NOMO-1 treated with DMSO at 0.1 percent for 48 hours (cell line): ENCODE data around the gene XRCC3.

Experiments
- DNase-seq: peaks from one replicate; lab custom pipeline; 2025; ENCODE audit not compliant: unreplicated experiment; lab: John Stamatoyannopoulos, UW

The XRCC3 gene

DNA sequence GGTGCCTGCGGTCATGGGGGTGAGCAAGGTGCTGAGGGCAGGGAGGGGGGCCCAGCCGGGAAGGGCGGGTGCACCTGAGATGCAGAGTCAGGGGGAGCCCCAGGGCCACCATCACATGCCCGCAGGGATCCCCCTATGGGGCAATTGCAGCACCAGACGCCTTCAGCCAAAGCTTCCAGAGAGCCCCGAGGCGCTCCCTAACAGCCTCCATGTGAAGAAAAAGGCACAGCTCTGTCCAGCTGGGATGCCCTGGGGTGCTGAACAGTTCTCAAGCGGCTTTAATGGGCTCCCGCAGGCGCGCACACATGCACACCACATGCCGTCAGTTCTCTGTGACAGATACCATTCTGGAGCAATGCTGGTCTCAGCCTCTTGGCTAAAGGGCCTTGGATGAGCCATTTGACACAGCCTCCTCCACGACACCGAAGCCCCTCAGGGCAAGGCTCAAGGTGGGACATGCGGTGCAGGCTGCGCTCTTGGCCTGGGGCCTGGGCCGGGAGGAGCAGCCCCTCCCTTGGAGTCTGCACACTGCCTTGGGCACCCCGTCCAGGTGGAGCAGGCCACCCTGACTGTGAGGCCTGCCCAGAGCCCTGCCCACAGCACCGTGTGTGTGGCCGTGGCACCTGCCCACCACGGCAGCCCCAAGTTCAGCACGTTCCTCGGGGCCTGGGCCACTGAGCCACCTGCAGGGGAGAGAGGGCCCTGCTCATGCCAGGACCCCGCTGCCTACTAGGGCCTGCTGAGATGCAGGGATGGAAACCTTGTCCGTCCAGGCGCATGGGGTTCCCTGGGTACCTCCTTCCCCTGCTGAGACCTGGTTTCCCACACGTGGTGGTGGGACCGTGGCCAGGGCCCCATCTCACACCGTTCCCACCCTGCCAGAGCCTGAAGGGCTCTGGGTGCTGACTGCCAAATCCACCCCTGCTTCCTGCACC lies 7.7 kb downstream of the XRCC3 start:
- DNase-seq = no peak

DNA sequence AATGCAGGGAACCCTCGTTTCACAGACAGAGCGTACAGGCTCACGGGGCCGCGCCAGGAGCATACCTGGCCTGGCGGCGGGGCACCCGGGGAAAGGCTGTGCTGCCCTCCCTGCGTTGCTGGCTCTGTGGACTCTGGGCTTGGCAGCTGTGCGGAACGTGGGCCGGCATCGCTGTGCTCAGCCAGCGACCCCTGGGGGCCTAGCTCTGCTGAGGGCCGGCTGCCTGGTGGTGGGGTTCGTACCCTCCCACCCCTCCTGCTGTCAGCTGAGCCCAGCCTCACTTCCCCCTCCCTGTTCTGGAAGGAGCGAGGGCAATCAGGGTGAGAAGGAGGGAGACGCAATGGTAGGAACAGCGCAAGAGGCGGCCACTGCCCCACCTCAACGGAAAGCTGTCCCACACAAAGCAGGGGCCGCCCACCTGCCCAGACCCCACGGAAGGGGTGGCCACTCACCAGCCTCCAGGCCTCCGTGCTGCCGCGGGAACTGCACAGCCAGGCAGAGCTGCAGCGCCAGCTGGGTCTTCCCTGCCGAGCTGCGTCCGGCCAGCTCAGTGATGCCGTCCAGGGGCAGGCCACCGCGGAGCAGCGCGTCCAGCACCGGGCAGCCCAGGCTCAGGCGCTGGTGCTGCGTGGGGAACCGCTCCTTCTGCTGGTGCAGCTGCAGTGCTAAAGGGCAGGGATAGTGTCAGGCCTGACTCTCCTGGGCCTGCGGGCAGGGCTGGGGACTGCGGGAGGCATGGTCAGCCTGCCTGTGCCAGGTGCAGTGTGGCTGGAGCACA lies 8.5 kb downstream of the XRCC3 start:
- no peak for DNase-seq

DNA sequence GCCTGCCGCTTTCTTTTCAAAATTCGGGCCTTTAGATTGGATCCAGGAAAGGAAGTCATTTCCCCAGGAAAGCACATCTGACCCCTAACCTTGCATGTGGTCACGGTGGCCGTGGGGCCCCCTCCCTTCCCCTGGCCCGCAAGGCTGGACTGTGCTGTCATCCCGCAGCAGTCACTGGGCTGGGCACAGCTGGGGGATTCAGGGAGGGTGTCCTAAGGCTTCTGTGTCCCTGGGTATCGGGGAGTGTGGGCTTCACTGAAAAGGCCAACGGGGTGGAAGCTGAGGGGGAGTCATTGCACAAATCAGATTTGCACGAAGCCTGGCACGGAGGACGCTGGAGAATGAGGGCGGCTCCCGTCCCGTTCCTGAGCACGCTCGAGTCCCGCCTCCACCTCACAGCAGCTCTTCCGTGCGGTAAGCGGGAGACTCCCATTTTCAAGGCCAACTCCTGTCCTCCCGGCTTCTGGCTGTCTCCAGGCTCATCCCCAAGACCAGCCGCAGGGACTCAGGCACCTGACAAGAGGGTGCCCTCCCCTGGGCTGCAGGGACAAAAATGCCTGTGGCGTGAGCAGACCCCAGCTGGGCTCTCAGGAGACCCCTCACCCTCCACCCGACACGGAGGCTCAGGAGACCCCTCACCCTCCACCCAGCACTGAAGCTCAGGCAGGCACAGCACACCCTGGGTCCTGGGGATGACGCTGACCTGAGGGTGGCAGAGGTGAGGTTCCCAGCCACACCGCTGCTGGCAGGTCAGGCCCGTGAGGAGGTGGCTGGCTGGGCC lies 9.6 kb downstream of the XRCC3 start:
- no peak for DNase-seq

DNA sequence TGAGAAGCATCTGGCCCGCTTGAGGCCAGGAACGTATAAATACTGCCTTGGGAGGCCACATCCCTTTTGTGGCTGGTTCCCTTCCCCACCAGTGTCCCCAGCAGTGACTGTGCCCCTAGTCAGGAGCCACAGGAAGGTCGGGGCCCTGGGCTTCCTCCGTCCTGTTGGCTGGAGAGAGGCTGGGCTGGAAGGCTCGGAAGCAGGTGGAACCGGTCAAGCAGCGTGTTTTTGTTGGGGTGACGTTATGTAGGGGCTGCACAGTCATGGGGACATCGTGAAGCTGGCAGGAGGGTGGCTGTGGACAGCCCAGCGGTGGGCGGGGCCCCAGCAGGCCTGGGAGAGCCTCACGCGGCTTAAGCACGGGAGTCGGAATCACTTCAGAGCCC lies 10.1 kb downstream of the XRCC3 start:
- DNase-seq = no peak

DNA sequence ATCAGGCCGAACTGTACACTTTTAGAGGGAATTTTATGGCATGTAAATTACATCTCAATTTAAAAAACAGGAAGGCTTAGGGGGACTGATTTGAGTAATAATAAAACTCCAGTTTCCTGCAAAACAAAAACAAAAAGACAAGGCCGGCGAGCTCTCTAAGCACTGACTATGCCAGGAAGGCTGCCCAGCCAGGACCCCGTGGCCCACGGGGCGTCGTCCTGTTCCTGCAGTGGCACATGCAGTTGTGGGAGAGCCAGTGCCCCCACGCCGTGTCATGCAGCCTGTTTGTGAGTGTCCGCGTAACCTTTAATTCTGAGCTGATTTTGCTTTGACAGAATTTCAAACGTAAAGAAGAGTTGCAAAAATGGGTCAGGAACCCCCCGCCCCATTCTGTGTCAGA lies 10.5 kb downstream of the XRCC3 start:
- DNase-seq = no peak

DNA sequence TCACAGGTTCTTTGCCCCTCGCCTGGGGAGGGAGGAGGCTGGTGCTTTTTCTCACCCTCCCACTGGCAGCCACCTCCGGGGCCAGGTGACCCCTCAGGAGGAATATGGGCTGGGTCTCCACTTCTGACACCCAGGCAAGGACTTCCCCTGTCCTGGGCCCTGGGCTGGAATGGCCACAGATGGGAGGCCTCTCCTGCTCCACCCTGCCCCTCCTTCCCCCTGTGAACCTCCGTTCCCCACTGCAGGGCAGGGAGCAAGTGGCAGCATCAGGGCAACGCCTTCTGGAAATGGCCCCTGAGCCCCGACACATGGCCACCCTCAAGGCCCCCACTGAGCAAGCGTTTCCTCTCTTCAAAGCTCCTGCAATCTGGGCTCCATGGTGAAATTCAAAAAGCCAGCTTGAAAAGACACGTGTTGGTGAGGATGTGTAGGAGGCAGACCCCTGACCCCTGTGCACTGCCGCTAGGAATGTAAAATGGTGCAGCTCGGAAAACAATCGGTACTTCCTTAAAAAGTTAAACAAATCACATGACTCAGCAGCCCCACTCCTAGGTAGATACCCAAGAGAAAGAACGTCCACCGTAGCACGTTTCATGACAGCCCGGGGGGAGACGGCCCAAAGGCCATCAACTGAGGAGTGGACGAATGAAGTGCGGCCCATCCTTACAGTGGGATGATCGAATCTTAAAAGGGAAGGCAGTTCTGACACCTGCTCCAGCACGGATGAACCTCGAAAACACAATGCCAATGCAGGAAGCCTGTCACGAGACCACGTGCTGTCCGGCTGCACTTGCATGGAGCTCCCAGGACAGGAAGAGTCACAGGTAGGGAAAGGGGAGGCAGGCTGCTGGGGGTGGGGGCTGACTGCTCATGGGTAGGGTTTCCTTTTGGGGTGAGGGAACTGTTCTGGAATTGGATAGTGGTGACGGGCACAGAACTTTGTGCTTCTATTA lies 11.5 kb downstream of the XRCC3 start:
- no peak for DNase-seq

DNA sequence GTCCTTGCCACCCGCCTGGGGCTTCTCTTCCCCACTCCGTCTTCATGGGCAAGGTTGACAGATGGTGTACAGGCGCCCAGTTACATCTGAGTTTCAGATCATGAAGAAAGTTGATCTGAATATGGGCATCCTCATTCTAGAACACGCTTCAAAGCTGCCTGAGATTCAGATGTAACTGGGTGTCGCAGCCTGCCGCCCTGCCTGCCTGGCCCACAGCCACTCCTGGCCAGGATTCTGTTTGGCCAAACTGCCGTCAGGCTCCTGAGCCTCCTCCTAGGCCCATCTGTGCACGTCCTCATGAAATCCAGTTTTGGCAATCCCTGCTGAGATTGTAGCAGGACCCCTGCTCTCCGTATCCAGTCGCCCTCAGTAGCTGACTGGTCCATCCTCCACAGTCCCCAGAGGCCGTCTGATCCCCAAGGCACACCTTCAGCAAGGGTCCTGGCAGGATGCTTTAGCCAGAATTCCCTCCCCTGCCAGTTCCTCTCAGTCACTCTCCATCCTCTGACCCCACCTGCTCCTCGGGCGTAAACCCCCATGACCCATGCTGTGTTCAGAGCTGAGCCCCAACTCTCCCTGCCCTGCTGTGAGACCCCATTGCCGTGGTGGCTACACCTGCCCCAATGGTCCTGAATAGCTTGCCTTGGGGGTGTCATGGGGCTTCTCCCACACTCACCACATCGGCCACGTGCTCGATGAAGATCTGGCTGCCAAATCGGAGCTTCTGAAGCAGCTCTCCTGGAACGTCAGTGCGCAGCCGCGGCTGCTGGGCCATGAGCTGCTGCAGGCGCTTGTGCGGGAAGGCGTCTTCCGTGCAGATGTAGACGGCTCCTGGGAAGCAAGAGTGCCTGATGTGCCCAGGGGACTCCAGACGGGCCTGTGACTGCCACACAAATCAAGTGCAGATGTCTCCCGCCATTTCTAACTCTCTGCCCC lies 12.5 kb downstream of the XRCC3 start:
- DNase-seq = no peak

DNA sequence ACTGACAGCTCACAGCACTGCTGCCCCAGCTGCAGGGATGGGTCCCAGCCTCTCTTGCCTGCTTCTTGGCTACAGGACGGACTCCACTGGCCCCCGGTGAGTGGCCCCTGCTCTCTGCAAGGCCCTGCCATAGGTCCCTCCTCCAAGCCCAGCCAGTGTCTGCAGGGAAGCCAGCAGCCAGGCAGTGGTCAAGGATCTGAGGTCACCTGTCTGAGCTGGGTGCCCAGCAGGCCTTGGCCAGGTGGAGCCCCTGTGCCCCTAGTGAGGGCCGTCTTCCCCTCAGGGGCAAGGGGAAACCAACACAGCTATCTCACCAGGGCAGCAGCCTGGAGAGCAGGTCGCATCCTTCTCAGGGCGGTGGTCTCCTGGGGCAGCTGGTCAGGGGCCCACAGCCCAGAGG lies 13.2 kb downstream of the XRCC3 start:
- no peak for DNase-seq

DNA sequence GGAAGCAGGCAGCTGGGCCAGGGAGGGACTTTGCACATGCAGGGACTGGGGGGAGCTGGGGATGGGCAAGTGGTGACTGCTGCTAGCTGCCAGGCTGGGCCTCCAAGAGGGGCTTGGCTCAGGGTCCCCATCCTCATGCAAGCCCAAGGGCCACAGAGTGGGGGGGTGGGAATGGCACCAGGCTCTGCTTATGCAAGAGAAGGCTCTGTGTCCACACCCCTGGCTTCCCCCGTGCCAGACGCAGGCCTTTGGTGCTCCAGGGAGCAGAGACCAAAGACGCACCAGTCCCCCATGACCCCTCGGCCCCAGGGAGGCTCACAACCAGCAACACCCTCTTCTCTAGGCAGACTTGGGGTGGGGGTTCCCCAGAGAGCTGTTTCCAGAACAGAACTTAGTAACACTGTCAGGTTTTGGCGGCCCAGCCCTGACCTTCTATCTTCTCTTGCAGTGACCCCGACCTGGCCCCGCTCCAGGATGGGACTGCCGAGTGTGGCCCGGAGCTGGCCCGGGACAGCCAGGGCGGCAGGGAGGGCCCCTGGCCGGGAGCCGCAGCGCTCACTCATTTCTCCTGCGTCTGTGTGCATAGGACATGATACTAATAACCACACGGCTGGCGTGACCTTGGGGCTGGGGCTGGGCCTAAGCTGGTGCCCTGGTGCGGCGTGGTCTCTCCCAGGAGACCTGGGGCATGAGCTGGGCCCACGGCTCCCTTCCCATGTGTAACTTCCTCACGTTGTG lies 14.3 kb downstream of the XRCC3 start:
- DNase-seq = no peak

DNA sequence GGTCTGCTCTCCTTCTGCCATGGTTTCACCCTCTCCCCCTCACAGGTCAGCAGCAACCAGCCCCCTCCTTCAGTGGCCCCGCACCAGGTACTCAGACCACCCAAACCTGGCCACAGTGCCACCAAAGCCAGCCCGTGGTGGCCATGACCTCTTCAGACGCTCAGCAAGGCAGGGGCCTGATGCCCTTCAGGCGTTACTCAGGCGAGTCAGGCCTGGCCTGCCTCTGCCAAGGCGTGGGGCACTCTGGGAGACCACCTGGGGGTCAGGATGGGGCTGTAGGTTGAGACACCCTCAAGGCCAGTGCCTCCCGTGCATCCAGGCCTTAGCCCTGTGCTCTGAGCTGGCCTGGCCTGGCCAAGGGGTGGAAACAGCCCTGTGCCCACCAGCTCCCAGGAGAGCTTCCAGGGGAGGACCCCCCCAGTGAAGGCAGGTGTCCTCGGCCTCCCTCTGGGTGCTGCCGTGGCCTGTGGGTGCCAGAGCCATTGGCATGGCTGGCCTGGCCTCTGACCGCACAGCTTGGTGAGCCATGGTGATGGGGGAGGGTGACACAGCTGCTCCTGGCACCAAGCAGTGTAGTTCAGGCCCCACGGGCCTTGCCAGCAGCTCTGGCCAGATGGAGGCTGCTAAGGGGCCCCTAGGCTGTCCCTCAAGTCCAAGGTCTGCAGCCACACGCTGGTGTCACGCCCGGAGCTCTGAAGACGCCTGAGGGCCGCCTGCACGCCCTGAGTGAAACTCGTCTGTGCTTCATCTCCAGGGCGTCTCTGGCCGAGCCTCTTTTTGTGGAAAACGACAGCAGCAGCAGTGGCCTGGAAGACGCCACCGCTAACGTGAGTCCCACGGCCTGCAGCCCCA lies 15.1 kb downstream of the XRCC3 start:
- DNase-seq = no peak

DNA sequence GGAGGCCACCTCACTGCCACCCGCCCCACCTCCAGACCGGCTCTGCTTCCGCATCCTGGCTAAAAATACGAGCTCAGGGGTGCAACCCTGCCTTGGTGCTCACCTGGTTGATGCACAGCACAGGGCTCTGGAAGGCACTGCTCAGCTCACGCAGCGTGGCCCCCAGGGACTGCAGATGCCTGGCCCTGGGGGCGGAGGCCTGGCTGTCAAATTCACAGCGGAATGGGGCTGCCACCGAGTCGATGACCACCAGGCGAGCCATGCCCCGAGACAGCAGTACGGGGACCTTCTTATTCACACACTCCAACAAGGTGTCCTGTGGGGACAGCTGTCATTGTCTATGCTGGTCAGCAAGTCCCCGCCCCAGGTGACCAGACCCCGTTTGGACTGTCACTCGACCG lies 16.0 kb downstream of the XRCC3 start:
- no peak for DNase-seq

DNA sequence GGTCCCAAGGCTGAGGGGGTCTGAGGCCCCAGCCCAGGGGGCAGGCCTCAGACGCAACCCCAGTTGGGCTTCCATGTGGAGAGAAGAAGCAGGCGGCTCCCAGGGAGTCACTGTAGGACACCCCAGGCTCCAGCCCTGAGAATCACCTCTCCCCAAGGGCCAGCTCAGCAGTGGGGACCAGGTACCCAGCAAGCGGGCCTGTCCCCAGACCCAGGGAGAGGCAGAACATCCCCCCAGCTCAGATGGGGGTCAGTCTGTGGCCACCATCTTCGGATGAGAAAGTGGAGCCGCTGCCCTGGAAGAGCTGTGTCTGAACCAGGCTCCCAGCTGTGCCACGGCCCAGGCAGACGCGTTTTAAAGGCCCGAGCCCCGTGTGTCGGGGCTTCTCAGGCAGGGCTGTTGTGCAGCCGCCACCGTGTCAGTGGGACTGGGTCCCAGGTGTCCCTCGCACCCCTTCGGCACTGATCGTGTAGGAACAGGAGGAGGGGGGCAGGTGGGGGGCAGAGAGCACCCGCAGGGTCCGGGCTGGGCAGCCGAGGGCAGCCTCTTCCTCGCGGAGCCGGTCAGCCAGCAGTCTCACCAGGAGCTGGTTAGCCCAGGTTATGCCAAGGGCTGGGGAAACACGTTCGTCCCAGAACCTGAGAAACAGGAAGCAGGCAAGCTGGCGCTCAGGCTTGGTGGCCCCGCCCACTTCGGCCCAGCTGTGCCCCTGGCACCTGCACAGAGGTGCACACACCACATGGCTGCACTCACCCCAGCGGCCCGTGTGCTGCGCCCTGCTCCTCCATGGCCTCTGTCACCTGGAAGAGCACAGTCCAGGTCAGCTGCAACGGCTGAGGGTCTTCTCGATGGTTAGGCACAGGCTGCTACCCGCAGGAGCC lies 16.6 kb downstream of the XRCC3 start:
- no peak for DNase-seq

DNA sequence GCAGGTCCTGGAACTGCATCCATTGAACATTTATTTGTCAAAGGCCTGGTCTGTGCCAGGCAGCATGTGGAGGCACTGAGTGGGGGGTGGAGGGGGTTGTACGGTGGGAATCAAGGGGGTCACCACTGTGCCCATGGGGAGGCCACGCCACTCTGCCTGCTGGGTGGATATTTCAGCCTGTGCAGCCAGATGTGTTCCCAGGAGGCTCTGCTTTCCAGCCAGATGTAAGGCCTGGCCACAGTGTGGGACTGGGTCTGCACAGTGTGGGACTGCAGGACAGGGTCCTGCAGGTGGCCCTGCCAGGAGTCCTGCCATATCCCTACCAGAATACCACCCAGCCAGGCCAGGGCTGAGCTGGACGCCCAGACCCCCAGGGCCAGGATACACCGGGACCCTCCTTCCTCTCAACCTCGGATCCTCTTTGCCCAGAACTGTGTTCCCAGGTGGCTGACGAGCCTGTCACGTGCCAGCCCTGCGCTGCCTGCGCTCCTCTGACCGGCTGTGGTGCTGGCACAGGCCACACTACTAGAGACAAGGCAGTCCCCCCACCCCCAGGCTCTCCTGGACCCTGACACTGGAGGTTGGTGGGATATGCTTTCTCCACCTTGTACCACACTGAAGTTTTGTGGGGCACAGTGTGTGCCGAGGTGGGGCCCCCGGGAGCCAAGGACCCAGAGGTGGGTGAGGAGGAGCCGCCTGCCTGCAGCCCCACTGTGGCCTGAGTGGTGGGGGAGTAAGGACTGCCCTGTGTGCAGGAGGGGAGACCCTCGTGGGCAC lies 17.5 kb downstream of the XRCC3 start:
- DNase-seq = no peak

DNA sequence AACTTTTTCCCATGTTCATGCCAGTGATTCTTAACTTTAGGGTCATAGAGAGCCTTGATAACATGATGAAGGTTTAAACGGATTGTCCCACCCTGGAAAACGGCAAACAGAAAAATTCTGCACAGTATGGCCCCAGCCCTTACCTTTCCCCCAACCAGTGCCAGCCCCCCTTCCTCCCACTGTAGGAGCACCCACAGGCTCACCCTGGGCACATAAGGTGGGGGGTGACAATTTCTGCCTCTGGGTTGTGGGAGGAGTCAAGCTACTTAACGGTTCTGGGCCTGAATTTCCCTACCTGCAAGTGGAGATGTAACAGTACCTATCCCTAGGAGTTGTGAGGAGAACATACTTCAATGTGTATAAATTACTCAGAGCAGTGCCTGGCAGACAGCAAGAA lies 18.0 kb downstream of the XRCC3 start:
- no peak for DNase-seq

DNA sequence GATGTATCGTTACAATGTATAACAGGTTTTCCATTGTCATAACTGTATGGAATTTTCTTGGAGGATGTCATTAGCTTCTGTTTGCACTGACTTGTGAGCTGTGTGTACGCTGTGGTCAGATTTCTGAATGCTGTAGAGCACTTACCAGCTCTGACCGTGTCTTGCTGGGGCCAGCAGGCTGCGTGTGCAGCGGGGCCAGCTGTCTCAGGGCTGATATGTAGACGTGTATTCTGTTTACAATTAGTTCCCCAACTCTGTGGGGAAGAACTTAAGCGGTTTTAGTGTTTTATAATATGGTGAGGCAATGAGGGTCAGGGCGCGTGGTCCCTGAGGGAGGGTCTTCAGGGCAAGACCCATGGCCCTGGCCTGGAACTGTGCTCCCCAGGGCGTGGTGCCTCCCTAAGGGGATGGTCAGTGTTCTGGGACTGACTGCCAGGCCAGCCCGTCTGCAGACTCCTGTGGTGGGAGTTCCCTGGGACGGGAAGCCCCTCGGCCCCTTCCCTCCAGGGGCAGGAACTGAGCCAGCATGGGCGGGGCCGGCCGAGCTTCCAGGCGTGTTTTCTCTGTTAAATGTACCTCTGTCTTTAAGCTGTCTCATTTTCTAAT lies 18.7 kb downstream of the XRCC3 start:
- no peak for DNase-seq

DNA sequence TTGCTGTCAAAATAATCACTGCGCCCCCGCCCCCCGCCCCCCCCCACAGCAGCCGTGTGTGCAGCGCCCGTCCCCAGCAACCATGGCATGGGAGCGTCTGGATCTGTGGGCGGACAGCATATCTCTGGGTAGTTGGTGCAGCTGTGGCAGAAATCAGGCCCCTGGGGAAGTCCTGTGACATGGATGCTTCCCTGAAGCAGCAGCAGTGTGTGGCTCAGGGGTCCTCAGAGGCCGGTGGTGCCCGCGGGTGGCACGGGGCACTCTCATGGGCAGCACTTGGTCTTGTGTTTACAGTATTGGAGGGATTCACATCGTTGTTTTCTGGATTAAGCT lies 19.2 kb downstream of the XRCC3 start:
- no peak for DNase-seq
